ENCODE measurements around the gene GADD45GIP1.
"Not testable (repeated sequence)": the region's sequence is repeated elsewhere in the genome, so short reads cannot be mapped to it uniquely, and the experiment has no call there.

The GADD45GIP1 gene

GRCh38 chr19:12987781-12988180 is 30.8 kb upstream of the GADD45GIP1 start:
- no peak for DNase-seq

GRCh38 chr19:12987190-12987589 is 30.2 kb upstream of the GADD45GIP1 start:
- DNase-seq = no peak

- no peak for DNase-seq
Observed at GRCh38 chr19:12986726-12987125, 29.7 kb upstream of the GADD45GIP1 start.

GRCh38 chr19:12985049-12985776 is 28.2 kb upstream of the GADD45GIP1 start:
- DNase-seq = no peak

- DNase-seq = no peak
Observed at GRCh38 chr19:12984683-12985048, 27.6 kb upstream of the GADD45GIP1 start.

GRCh38 chr19:12984143-12984627 is 27.2 kb upstream of the GADD45GIP1 start:
- DNase-seq = no peak

- peak; percentile 40 to 52 for DNase-seq
Observed at GRCh38 chr19:12983542-12984142, 26.6 kb upstream of the GADD45GIP1 start.

GRCh38 chr19:12983091-12983490 is 26.1 kb upstream of the GADD45GIP1 start:
- DNase-seq = no peak

- no peak for DNase-seq
Observed at GRCh38 chr19:12982648-12983047, 25.6 kb upstream of the GADD45GIP1 start.

GRCh38 chr19:12979974-12980373 is 23.0 kb upstream of the GADD45GIP1 start:
- no peak for DNase-seq

- not testable (repeated sequence) for DNase-seq
Observed at GRCh38 chr19:12976109-12976508, 19.1 kb upstream of the GADD45GIP1 start.

GRCh38 chr19:12975221-12975741 is 18.3 kb upstream of the GADD45GIP1 start:
- no peak for DNase-seq

GRCh38 chr19:12974301-12975220 is 17.5 kb upstream of the GADD45GIP1 start:
- DNase-seq = no peak

- DNase-seq = no peak
Observed at GRCh38 chr19:12973236-12973635, 16.2 kb upstream of the GADD45GIP1 start.

GRCh38 chr19:12970070-12970820 is 13.2 kb upstream of the GADD45GIP1 start:
- no peak for DNase-seq

- DNase-seq = no peak
Observed at GRCh38 chr19:12969292-12969988, 12.4 kb upstream of the GADD45GIP1 start, which contains the start of gene DAND5. DAND5 (plus strand) TSS chr19:12969576; CDS start chr19:12969661, 85 bp downstream.

- no peak for DNase-seq
Observed at GRCh38 chr19:12967907-12968306, 10.9 kb upstream of the GADD45GIP1 start.

- no peak for DNase-seq
Observed at GRCh38 chr19:12965812-12966135, 8.8 kb upstream of the GADD45GIP1 start.

GRCh38 chr19:12965017-12965811 is 8.2 kb upstream of the GADD45GIP1 start:
- peak; percentile 54 to 63 for DNase-seq

GRCh38 chr19:12959481-12959880 is 2.5 kb upstream of the GADD45GIP1 start:
- no peak for DNase-seq

- not testable (repeated sequence) for DNase-seq
Observed at GRCh38 chr19:12957389-12957952, 448 bp upstream of the GADD45GIP1 start.

Data from AML-193 (cell line).